HepG2 (cell line): Measurements from ENCODE around the gene SERINC2. TPM values are rescaled to one million over a fixed set of nuclear protein-coding genes. Genes with fewer than 3 reads are reported as not detected.
A peak's percentile ranks its signal among the peaks of the same experiment; 100 is the strongest.

Experiments used
- CCDC6 ChIP-seq: sonication (generic); formaldehyde crosslinking; IDR thresholded peaks from 2 replicates; pipeline ENCODE4 v1.8.1; 2022; ENCODE audit warnings: mild to moderate bottlenecking, missing genetic modification reagents, moderate library complexity
- FOXA3 ChIP-seq: IDR thresholded peaks from 2 replicates; pipeline ENCODE4 v1.6.1; 2016; ENCODE audit warnings: missing genetic modification reagents, missing compliant biosample characterization
- GZF1 ChIP-seq: sonication (generic); formaldehyde crosslinking; IDR thresholded peaks from 2 replicates; pipeline ENCODE4 v1.5.1; 2020; ENCODE audit warnings: mild to moderate bottlenecking, missing genetic modification reagents
- MEF2D ChIP-seq: sonication (generic); formaldehyde crosslinking; IDR thresholded peaks from 2 replicates; pipeline ENCODE4 v1.5.1; 2020; ENCODE audit warnings: mild to moderate bottlenecking, missing genetic modification reagents
- NAIF1 ChIP-seq: sonication (generic); formaldehyde crosslinking; IDR thresholded peaks from 2 replicates; pipeline ENCODE4 v1.5.0; 2020; ENCODE audit warnings: mild to moderate bottlenecking, missing genetic modification reagents, borderline replicate concordance
- NFATC3 ChIP-seq: sonication (generic); formaldehyde crosslinking; IDR thresholded peaks from 2 replicates; pipeline ENCODE4 v1.5.1; 2020; ENCODE audit warnings: mild to moderate bottlenecking, missing genetic modification reagents
- NFIC ChIP-seq: IDR thresholded peaks from 2 replicates; pipeline ENCODE4 v1.6.1; 2012; ENCODE audit warnings: mild to moderate bottlenecking, low read length, inconsistent platforms
- RFXAP ChIP-seq: sonication (generic); formaldehyde crosslinking; IDR thresholded peaks from 2 replicates; pipeline ENCODE4 v1.4.0; 2020; ENCODE audit warnings: missing genetic modification reagents, borderline replicate concordance
- SIN3B ChIP-seq: fragments of 150-350 bp; IDR thresholded peaks from 2 replicates; pipeline ENCODE4 v1.6.1; 2014; ENCODE audit warnings: low read length
- STAT5B ChIP-seq: sonication (generic); formaldehyde crosslinking; IDR thresholded peaks from 2 replicates; pipeline ENCODE4 v1.4.0; 2020; ENCODE audit warnings: missing genetic modification reagents
- ZBTB42 ChIP-seq: sonication (generic); formaldehyde crosslinking; IDR thresholded peaks from 2 replicates; pipeline ENCODE4 v1.5.0; 2020; ENCODE audit warnings: mild to moderate bottlenecking, missing genetic modification reagents
- ZC3H4 ChIP-seq: sonication (generic); formaldehyde crosslinking; IDR thresholded peaks from 2 replicates; pipeline ENCODE4 v1.4.0; 2020; ENCODE audit warnings: missing genetic modification reagents, borderline replicate concordance
- ZNF136 ChIP-seq: sonication (generic); formaldehyde crosslinking; IDR thresholded peaks from 2 replicates; pipeline ENCODE4 v1.8.1; 2022; ENCODE audit warnings: low read depth, mild to moderate bottlenecking, moderate library complexity, missing genetic modification reagents
- ZNF282 ChIP-seq: fragments of 450-650 bp; IDR thresholded peaks from 2 replicates; pipeline ENCODE4 v1.6.1; 2018; ENCODE audit not compliant: partially characterized antibody
- ZNF660 ChIP-seq: sonication (generic); formaldehyde crosslinking; IDR thresholded peaks from 2 replicates; pipeline ENCODE4 v1.5.1; 2020; ENCODE audit warnings: mild to moderate bottlenecking, low read depth, missing genetic modification reagents, borderline replicate concordance
- ZNF674 ChIP-seq: sonication (generic); formaldehyde crosslinking; IDR thresholded peaks from 2 replicates; pipeline ENCODE4 v1.5.0; 2020; ENCODE audit warnings: low read depth, mild to moderate bottlenecking, missing genetic modification reagents
- polyA plus RNA-seq, 8 experiments: library from polyadenylated mRNA; depleted of rRNA in 3 of 8; stranded (reverse) in 7 of 8; unstranded in 1 of 8; fragments of >200 nt; fragmentation: Illumina TruSeq in 4 of 8; extraction: Trizol in 4 of 8; gene quantifications; 2 replicates each; pipeline versions ENCODE4 v1.2.1 to v1.2.3, GENCODE V29; 2011 to 2016; ENCODE audit warnings: low read depth in 4 of 8, missing spikeins in 1 of 8, mixed read lengths in 1 of 8; ENCODE audit not compliant: insufficient read depth in 1 of 8
- total RNA-seq, 5 experiments: library from RNA; depleted of rRNA; stranded (reverse); fragments of >200 nt; fragmentation: Illumina TruSeq; extraction: Trizol; gene quantifications; 2 replicates each; pipeline ENCODE4 v1.2.3, GENCODE V29; 2016; ENCODE audit warnings: low read depth in 1 of 5
- TF ChIP-seq, protein P1 (sequence below): sonication (generic); formaldehyde crosslinking; IDR thresholded peaks from 2 replicates; pipeline ENCODE4 v1.5.0; 2020; ENCODE audit warnings: mild to moderate bottlenecking, missing genetic modification reagents
- TF ChIP-seq, protein P2 (sequence below): sonication (generic); formaldehyde crosslinking; IDR thresholded peaks from 2 replicates; pipeline ENCODE4 v1.4.0; 2020; ENCODE audit warnings: missing genetic modification reagents
- TF ChIP-seq, protein P3 (sequence below): IDR thresholded peaks from 2 replicates; pipeline ENCODE4 v1.6.1; 2016; ENCODE audit warnings: control low read depth
- TF ChIP-seq, protein P4 (sequence below), 2 experiments: sonication (generic) in 1 of 2; formaldehyde crosslinking in 1 of 2; IDR thresholded peaks; 2 replicates each; pipeline versions ENCODE4 v1.5.1 to v1.6.1; 2011 to 2020; ENCODE audit warnings: borderline replicate concordance in 1 of 2, low read depth in 1 of 2, low read length in 1 of 2, mild to moderate bottlenecking in 1 of 2, missing genetic modification reagents in 1 of 2, moderate library complexity in 1 of 2
- TF ChIP-seq, protein P5 (sequence below): sonication (generic); formaldehyde crosslinking; IDR thresholded peaks from 2 replicates; pipeline ENCODE4 v1.5.1; 2020; ENCODE audit warnings: missing genetic modification reagents, mild to moderate bottlenecking, borderline replicate concordance

SERINC2 gene
- total and polyA plus RNA-seq, 2 of the 13 experiments (the other 11 are each of a cell fraction or from before 2014, with no cell fraction given): 4.8 to 126 TPM

DNA sequence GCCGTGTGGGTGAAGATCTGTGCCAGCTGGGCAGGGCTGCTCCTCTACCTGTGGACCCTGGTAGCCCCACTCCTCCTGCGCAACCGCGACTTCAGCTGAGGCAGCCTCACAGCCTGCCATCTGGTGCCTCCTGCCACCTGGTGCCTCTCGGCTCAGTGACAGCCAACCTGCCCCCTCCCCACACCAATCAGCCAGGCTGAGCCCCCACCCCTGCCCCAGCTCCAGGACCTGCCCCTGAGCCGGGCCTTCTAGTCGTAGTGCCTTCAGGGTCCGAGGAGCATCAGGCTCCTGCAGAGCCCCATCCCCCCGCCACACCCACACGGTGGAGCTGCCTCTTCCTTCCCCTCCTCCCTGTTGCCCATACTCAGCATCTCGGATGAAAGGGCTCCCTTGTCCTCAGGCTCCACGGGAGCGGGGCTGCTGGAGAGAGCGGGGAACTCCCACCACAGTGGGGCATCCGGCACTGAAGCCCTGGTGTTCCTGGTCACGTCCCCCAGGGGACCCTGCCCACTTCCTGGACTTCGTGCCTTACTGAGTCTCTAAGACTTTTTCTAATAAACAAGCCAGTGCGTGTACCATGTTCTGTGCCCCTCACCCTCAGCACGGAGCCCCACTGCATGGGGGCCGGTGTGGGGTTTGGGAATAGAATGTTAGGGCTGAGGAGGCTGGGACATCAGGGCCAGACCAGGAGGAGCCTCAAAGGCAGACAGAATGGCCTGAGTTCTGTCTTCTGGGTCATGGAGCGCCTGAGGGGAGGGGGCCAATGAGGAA is 21.3 kb downstream of the SERINC2 start (continued):
- TF ChIP-seq ZNF674 (CRISPR knock-in tag): no peak
- no peak for TF ChIP-seq ZNF136 (CRISPR knock-in tag)
- TF ChIP-seq NFATC3 (CRISPR knock-in tag): no peak
- TF ChIP-seq MEF2D (CRISPR knock-in tag): peak; percentile 84
- TF ChIP-seq, protein P1, sequence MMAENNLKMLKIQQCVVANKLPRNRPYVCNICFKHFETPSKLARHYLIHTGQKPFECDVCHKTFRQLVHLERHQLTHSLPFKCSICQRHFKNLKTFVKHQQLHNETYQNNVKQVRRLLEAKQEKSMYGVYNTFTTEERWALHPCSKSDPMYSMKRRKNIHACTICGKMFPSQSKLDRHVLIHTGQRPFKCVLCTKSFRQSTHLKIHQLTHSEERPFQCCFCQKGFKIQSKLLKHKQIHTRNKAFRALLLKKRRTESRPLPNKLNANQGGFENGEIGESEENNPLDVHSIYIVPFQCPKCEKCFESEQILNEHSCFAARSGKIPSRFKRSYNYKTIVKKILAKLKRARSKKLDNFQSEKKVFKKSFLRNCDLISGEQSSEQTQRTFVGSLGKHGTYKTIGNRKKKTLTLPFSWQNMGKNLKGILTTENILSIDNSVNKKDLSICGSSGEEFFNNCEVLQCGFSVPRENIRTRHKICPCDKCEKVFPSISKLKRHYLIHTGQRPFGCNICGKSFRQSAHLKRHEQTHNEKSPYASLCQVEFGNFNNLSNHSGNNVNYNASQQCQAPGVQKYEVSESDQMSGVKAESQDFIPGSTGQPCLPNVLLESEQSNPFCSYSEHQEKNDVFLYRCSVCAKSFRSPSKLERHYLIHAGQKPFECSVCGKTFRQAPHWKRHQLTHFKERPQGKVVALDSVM (CRISPR knock-in tag): peak; percentile 42; the same call in 1 of the 2 replicates
- TF ChIP-seq, protein P2, sequence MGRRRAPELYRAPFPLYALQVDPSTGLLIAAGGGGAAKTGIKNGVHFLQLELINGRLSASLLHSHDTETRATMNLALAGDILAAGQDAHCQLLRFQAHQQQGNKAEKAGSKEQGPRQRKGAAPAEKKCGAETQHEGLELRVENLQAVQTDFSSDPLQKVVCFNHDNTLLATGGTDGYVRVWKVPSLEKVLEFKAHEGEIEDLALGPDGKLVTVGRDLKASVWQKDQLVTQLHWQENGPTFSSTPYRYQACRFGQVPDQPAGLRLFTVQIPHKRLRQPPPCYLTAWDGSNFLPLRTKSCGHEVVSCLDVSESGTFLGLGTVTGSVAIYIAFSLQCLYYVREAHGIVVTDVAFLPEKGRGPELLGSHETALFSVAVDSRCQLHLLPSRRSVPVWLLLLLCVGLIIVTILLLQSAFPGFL (CRISPR knock-in tag): no peak
- TF ChIP-seq FOXA3 (CRISPR knock-in tag): peak; percentile 46
- TF ChIP-seq ZNF660: 0 out of 2 replicates have a peak, but pooled peaks have one; percentile 32
- no peak for TF ChIP-seq SIN3B
- TF ChIP-seq STAT5B (CRISPR knock-in tag): no peak
- no peak for TF ChIP-seq NAIF1 (CRISPR knock-in tag)
- TF ChIP-seq ZC3H4 (CRISPR knock-in tag): no peak
- no peak for TF ChIP-seq ZNF282
- TF ChIP-seq, protein P3, sequence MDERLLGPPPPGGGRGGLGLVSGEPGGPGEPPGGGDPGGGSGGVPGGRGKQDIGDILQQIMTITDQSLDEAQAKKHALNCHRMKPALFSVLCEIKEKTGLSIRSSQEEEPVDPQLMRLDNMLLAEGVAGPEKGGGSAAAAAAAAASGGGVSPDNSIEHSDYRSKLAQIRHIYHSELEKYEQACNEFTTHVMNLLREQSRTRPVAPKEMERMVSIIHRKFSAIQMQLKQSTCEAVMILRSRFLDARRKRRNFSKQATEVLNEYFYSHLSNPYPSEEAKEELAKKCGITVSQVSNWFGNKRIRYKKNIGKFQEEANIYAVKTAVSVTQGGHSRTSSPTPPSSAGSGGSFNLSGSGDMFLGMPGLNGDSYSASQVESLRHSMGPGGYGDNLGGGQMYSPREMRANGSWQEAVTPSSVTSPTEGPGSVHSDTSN (CRISPR knock-in tag): no peak
- TF ChIP-seq RFXAP (CRISPR knock-in tag): 0 out of 2 replicates have a peak, but pooled peaks have one; percentile 53
- TF ChIP-seq GZF1: no peak
- TF ChIP-seq, protein P4, sequence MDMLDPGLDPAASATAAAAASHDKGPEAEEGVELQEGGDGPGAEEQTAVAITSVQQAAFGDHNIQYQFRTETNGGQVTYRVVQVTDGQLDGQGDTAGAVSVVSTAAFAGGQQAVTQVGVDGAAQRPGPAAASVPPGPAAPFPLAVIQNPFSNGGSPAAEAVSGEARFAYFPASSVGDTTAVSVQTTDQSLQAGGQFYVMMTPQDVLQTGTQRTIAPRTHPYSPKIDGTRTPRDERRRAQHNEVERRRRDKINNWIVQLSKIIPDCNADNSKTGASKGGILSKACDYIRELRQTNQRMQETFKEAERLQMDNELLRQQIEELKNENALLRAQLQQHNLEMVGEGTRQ (IDR thresholded peaks at IDR 0.05; ENCODE audit: low read depth, low read length): no peak
- TF ChIP-seq, protein P4 (CRISPR knock-in tag; IDR thresholded peaks at IDR 0.05; ENCODE audit: borderline replicate concordance): no peak
- TF ChIP-seq, protein P5, sequence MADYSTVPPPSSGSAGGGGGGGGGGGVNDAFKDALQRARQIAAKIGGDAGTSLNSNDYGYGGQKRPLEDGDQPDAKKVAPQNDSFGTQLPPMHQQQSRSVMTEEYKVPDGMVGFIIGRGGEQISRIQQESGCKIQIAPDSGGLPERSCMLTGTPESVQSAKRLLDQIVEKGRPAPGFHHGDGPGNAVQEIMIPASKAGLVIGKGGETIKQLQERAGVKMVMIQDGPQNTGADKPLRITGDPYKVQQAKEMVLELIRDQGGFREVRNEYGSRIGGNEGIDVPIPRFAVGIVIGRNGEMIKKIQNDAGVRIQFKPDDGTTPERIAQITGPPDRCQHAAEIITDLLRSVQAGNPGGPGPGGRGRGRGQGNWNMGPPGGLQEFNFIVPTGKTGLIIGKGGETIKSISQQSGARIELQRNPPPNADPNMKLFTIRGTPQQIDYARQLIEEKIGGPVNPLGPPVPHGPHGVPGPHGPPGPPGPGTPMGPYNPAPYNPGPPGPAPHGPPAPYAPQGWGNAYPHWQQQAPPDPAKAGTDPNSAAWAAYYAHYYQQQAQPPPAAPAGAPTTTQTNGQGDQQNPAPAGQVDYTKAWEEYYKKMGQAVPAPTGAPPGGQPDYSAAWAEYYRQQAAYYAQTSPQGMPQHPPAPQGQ (CRISPR knock-in tag): no peak
- no peak for TF ChIP-seq ZBTB42 (CRISPR knock-in tag)
- TF ChIP-seq CCDC6 (CRISPR knock-in tag): no peak
- TF ChIP-seq NFIC: peak; percentile 64; the same call in 1 of the 2 replicates
